T follicular helper cell (primary cell): ENCODE results near the gene PARP9.
"Not testable (repeated sequence)": the region's sequence is repeated elsewhere in the genome, so short reads cannot be mapped to it uniquely, and the experiment has no call there.

Experiments
- DNase-seq: peaks from one replicate; pipeline ENCODE4 v3.0.0-alpha.2; 2020; ENCODE audit warnings: low read depth

Gene PARP9

DNA sequence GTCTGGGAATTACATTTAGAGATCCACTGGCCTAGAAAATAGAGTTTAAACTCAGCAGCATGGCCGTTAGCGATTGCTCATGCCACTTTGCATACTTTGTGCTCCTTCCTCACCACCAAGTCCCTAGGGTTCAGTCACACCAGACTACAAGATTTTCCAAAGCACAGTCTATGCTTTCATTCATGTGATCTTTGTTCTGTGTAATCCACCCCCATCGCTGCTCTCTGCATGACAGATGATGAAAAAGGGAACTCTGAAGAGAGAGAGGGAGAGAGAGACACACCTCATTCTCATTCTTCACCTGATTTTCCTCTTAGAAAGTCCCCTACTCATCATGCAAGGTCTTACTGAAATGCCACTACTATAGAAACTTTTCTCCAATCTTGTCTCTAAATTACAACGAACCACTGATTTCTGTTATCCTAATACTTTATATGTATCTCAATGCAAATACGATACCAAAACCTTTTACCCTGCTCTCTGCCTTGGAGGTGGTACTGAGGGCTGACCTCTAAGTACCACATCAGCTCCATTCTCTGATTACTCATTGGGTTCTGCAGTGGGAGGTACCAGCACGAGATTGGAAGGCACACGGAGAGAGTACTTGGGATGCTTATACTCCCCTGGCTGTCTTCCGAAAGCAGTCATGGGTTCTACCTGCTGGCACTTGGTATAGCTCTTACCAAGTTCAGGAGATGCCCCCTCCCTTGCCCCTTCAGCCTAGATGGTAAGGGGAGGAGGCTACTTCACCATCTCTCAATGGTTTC lies 12.3 kb upstream of the PARP9 start:
- DNase-seq, result no peak

- DNase-seq, result no peak
Measured at GRCh38 chr3:122572940-122573412, 8.9 kb upstream of the PARP9 start.

DNA sequence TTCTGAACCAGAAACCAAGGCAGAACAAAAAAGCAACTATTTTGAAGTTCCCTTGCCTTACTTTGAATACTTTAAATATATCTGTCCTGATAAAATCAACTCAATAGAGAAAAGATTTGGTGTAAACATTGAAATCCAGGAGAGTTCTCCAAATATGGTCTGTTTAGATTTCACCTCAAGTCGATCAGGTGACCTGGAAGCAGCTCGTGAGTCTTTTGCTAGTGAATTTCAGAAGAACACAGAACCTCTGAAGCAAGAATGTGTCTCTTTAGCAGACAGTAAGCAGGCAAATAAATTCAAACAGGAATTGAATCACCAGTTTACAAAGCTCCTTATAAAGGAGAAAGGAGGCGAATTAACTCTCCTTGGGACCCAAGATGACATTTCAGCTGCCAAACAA lies 4.7 kb upstream of the PARP9 start:
- no peak for DNase-seq

GRCh38 chr3:122568131-122568530 lies 4.0 kb upstream of the PARP9 start:
- DNase-seq, result not testable (repeated sequence)

DNA sequence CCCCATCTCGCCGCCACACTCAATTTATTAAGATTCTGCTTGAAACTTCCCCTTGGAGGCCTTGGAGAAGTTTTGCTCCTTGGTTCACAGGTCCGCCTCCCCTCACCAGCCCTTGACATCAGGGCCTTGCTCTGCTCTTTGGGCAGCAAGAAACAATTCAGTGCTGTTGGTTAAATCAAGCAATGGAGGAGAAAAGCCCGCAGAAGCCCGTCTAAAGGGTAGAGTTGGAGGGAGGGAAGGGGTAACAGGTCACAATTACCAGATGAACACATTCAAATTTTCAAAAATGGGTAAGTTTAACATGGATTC lies 429 bp downstream of the PARP9 start:
- DNase-seq, result no peak

DNA sequence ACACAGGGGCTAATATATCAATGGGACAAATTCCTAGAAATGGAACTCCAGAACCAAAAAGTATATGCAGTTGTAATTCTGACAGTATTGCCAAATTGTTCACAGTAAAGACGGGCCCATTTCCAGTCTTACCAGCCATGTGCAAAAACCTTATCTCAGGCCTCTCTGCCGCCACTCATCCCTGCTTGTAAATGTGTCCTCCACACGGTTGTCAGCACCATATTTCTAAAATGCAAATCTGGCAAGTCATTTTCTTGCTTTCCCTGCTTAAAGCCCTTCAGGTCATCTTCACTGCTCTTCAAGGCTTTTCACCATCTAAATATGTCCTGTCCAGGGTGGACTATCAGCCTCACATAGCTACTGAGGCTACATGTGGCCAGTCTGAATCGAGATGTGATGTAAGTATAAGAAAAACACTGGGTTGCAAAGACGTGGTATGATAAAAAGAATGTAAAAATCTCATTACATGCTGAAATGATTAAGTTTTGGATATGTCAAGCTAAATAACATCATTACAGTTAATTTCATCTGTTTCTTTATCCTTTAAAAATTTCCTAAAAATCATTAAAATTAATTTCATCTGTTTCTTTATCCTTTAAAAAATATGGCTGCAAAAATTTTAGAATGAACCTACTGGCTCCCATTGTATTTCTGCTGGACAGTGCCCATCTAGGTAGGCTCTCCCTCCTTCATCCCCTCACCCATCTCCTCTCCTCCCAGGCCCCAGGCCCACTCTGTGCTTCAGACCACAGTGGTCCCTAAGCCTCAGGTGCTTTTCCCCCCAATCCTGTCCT lies 980 bp downstream of the PARP9 start:
- no peak for DNase-seq

- peak; percentile 45 for DNase-seq
Measured at GRCh38 chr3:122560680-122561079, 3.4 kb downstream of the PARP9 start.

- no peak for DNase-seq
Measured at GRCh38 chr3:122559906-122560305, 4.2 kb downstream of the PARP9 start.

DNA sequence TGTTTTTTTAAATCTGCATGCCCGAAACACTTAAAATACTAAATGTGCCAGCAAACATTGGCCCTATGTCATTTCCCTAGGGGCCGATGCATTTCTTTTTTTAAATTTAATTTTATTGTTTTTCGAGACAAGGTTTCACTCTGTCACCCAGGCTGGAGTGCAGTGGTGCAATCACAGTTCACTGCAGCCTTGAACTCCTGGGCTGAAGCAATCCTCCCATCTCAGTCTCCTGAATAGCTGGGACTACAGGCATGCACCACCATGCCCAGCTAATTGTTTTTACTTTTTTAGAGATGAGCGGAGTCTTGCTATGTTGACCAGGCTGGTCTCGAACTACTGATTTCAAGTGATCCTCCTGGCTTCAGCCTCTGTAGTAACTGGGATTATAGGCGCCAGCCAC lies 5.5 kb downstream of the PARP9 start:
- no peak for DNase-seq

DNA sequence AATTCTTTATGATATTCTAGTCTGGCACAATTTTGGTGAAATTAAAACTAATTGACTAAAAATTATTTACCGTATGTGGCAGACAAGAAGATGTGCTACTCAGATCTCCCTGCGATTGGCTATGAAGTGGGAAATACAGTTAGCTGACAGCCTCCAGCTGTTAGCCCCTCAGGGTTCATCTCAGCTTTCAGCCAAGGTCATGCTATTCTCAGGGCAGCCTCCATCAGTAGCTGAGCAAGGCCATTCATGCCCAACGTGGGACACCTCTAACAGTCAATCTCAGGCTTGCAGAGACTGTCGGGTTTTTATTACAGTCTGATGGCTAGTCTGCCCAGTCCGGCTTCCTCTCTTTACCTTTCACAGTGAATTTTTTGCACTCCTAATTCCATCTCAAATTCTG lies 6.7 kb downstream of the PARP9 start:
- no peak for DNase-seq

GRCh38 chr3:122555275-122556071 lies 8.6 kb downstream of the PARP9 start:
- no peak for DNase-seq

GRCh38 chr3:122553171-122553570 lies 10.9 kb downstream of the PARP9 start:
- DNase-seq, result no peak

DNA sequence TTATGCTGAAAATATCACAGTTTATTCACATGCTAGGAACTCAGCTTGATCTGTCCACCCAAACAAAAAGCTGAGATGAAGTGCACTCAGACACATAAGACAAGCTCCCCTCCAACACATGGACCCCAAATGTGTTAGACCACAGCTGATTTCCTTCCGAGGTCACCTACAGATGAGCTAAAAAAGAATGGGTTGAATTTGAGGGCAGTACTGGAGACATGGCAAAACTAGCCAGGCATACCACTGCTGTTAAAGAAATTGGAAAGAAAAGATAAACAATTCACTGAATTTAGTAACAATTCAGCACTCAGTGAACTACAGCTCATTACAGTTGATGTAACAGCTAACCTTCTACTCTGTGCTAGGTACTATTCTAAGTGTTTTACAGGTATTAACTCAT lies 15.5 kb downstream of the PARP9 start:
- DNase-seq, result no peak

- no peak for DNase-seq
Measured at GRCh38 chr3:122548076-122548475, 16.0 kb downstream of the PARP9 start.

- DNase-seq, result no peak
Measured at GRCh38 chr3:122546151-122546550, 17.9 kb downstream of the PARP9 start.

DNA sequence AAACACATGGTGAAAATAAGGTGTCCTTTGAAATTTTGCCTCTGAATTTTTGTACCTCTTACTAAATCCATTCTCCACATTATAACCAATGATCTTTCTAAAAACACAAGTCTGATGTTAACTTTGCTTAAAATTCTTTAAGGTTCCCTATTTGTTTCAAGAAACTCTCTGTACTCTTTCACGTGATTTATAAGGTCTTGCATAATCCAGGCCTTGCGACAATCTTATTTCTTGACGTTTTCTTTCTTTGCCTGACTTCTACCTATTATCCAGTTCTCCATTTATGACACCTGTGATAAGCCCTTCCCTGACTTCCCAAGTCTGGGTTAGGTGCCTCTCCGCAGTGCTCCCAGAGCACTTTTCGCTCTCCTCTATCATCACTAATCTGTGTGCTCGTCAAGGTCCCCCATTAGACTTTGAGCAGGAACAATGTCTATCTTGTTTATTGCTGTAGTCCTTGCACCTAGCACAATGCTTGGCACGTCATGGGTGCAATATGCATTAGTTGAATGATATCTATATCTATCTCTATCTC lies 25.1 kb downstream of the PARP9 start:
- no peak for DNase-seq

GRCh38 chr3:122536632-122537001 lies 27.5 kb downstream of the PARP9 start:
- no peak for DNase-seq

- no peak for DNase-seq
Measured at GRCh38 chr3:122535964-122536631, 28.0 kb downstream of the PARP9 start.

DNA sequence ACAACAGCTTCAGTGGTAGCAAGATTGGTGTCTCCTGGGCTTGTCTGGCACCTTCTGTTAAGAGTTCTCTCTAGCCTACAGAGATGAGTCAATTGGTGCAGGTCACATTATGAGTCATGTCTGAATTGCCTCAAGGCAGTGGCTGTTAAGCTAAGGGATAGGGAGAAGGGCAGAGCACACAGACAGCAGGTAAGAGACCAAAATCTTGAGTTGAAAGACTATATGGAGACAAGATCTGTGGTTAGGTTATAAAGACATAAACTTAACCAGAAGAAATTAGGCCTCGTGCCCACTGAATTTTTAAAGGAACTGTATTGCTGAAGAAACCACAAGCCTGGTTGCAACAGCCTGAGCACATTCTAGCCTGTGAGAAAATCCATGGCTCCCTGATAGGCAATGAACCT lies 30.2 kb downstream of the PARP9 start:
- no peak for DNase-seq

DNA sequence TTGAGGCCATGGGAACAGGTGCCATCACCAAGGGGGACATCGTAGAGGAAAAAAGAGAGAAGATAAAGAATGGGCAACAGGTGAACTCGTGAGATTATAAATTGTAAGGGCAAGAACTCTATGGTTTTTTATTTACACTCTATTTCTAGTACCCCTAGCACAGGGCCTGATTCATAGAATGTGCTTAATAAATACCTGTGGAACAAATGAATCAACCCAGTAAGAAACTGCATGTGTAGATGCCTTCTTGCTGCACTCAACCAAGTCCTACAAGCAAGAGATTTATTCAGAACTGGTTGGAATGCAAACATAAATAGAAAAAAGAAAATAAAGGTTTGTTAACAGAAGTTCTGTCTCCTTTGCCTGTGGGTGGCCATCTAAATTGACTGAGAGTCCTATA lies 30.6 kb downstream of the PARP9 start:
- no peak for DNase-seq

GRCh38 chr3:122530164-122530563 lies 33.9 kb downstream of the PARP9 start:
- DNase-seq, result no peak

DNA sequence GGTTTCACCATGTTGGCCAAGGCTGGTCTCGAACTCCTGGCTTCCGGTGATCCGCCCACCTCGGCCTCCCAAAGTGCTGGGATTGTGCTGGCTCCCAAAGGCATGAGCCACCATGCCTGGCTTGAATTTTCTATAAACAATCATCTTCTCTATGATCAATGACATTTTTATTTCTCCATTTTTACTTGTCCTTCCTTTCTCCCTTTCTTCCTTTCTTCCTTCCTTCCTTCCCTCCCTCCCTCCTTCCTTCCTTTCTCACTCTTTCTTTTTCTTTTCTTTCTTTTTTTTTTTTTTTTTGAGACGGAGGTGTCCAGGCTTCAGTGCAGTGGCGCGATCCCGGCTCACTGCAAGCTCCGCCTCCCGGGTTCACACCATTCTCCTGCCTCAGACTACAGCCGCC lies 40.8 kb downstream of the PARP9 start:
- DNase-seq, result no peak
